K562 (cell line): ENCODE data around the gene MYCL. TPM values are rescaled to one million over a fixed set of nuclear protein-coding genes. Genes with fewer than 3 reads are reported as not detected.

ENCODE experiments used
- AFF4 ChIP-seq: sonication (generic); formaldehyde crosslinking; IDR thresholded peaks from 2 replicates; pipeline ENCODE4 v1.8.0; 2023; ENCODE audit warnings: mild to moderate bottlenecking, missing genetic modification reagents
- BCOR ChIP-seq: fragments of 450-650 bp; IDR thresholded peaks from 2 replicates; pipeline ENCODE4 v1.6.1; 2016
- KAT7 ChIP-seq: sonication (generic); formaldehyde crosslinking; IDR thresholded peaks from 2 replicates; pipeline ENCODE4 v1.8.0; 2022; ENCODE audit warnings: missing genetic modification reagents, mild to moderate bottlenecking, borderline replicate concordance
- NR0B1 ChIP-seq: fragments of 450-650 bp; IDR thresholded peaks from one replicate; pipeline ENCODE4 v1.6.1; 2018; ENCODE audit warnings: mild to moderate bottlenecking, moderate library complexity; ENCODE audit not compliant: partially characterized antibody
- RBM25 ChIP-seq: fragments of 200-400 bp; formaldehyde crosslinking; IDR thresholded peaks from 2 replicates; pipeline ENCODE4 v1.6.1; 2018; ENCODE audit warnings: low read length, low read depth, moderate library complexity; ENCODE audit not compliant: severe bottlenecking
- RNF219 ChIP-seq: fragments of 250-450 bp; sonication (Bioruptor Pico); IDR thresholded peaks from 2 replicates; pipeline ENCODE4 v1.5.0; 2022; ENCODE audit warnings: mild to moderate bottlenecking
- STAT6 ChIP-seq: sonication (generic); formaldehyde crosslinking; IDR thresholded peaks from 2 replicates; pipeline ENCODE4 v1.8.1; 2023; ENCODE audit warnings: mild to moderate bottlenecking, missing genetic modification reagents
- TCF3 ChIP-seq: sonication (generic); formaldehyde crosslinking; IDR thresholded peaks from 2 replicates; pipeline ENCODE4 v1.4.0; 2020; ENCODE audit warnings: mild to moderate bottlenecking, missing genetic modification reagents
- U2AF1 ChIP-seq: fragments of 200-400 bp; formaldehyde crosslinking; optimal IDR thresholded peaks from 2 replicates; pipeline ENCODE3; 2017; ENCODE audit warnings: mild to moderate bottlenecking, low read depth, low read length, moderate library complexity
- UBTF ChIP-seq, 2 experiments: IDR thresholded peaks; 2 replicates each; pipeline ENCODE4 v1.6.1; 2012; ENCODE audit warnings: improper control_type of control experiment in 2 of 2, low read depth in 2 of 2, low read length in 2 of 2, borderline replicate concordance in 1 of 2
- USF2 ChIP-seq: sonication (generic); formaldehyde crosslinking; IDR thresholded peaks from 2 replicates; pipeline ENCODE4 v1.5.0; 2020; ENCODE audit warnings: missing genetic modification reagents
- ZNF277 ChIP-seq: fragments of 250-450 bp; sonication (Bioruptor Pico); IDR thresholded peaks from 2 replicates; pipeline ENCODE4 v1.8.0; 2022; ENCODE audit warnings: inconsistent platforms, mild to moderate bottlenecking, moderate library complexity, borderline replicate concordance
- polyA plus RNA-seq, 8 experiments: library from polyadenylated mRNA; depleted of rRNA in 4 of 8; stranded (reverse) in 5 of 8; unstranded in 3 of 8; fragments of >200 nt; fragmentation: Nextera tagmentation in 2 of 8; fragmentation: Illumina TruSeq in 1 of 8; extraction: Ambion mirVana in 2 of 8; extraction: Trizol in 1 of 8; gene quantifications; 2 replicates each; pipeline versions ENCODE4 v1.2.1 to v1.2.3, GENCODE V29; 2011 to 2014; ENCODE audit warnings: inconsistent platforms in 1 of 8, missing spikeins in 1 of 8
- total RNA-seq, 7 experiments: library from RNA; depleted of rRNA in 6 of 7; stranded (reverse); fragments of >200 nt in 6 of 7; fragmentation: Illumina TruSeq in 2 of 7; extraction: Trizol in 2 of 7; gene quantifications; 2 replicates each; pipeline versions ENCODE4 v1.2.1 to v1.2.3, GENCODE V29; 2011 to 2021; ENCODE audit warnings: low replicate concordance in 1 of 7

MYCL gene
- total and polyA plus RNA-seq, 9 of the 15 experiments (the other 6 are each of a cell fraction or from before 2014, with no cell fraction given), result 3.5 to 22.0 (median 12.8) TPM

GRCh38 chr1:39890880-39891279, 10.8 kb downstream of the MYCL start (continued):
- TF ChIP-seq RNF219 (CRISPR knock-in tag) (no peak), UBTF (IDR thresholded peaks at IDR 0.05; ENCODE audit: borderline replicate concordance in 1 of 2, low read depth in 2 of 2, low read length in 2 of 2) (no peak), AFF4 (CRISPR knock-in tag) (no peak), STAT6 (CRISPR knock-in tag) (no peak), ZNF277 (CRISPR knock-in tag) (no peak), U2AF1 (no peak), USF2 (CRISPR knock-in tag) (no peak), KAT7 (CRISPR knock-in tag) (no peak), BCOR (peak; percentile 95), RBM25 (peak; percentile 87), TCF3 (CRISPR knock-in tag) (0 out of 2 replicates have a peak, but pooled peaks have one; percentile 10), NR0B1 (no peak)
